Thoracic aorta (tissue), 2 donors: ENCODE results near the gene SH2B3. TPM values are rescaled to one million over a fixed set of nuclear protein-coding genes. Genes with fewer than 3 reads are reported as not detected.
"Not testable (repeated sequence)": the region's sequence is repeated elsewhere in the genome, so short reads cannot be mapped to it uniquely, and the experiment has no call there.

Source experiments
- ATAC-seq: fragments of 150-250 bp; one replicate; pipeline ENCODE4 v1.8.0; 2017; ENCODE audit warnings: low read depth; ENCODE audit not compliant: insufficient number of reproducible peaks, low FRiP score
- DNase-seq: peaks from one replicate; pipeline ENCODE4 v3.0.0-alpha.2; 2020; ENCODE audit warnings: low spot score
- H3K27ac ChIP-seq, 2 donors: fragments of 200-600 bp; sonication (generic); 1 replicate in 1 of 2; 2 replicates in 1 of 2; pipeline ENCODE4 v1.5.1; 2016; ENCODE audit warnings: mild to moderate bottlenecking in 2 of 2, moderate library complexity in 2 of 2
- H3K27me3 ChIP-seq: fragments of 200-600 bp; sonication (generic); replicated peaks from 2 replicates; pipeline ENCODE4 v1.6.0; 2016; ENCODE audit warnings: mild to moderate bottlenecking; ENCODE audit not compliant: insufficient read depth
- H3K36me3 ChIP-seq: fragments of 200-600 bp; sonication (generic); one replicate; pipeline ENCODE4 v1.5.1; 2016
- H3K4me1 ChIP-seq, 2 donors: fragments of 200-600 bp; sonication (generic); 1 replicate in 1 of 2; 2 replicates in 1 of 2; pipeline versions ENCODE4 v1.5.1 to v1.6.0; 2016; ENCODE audit warnings: low read depth in 2 of 2, mild to moderate bottlenecking in 1 of 2; ENCODE audit not compliant: control insufficient read depth in 1 of 2
- H3K4me3 ChIP-seq: fragments of 200-600 bp; sonication (generic); 2 replicates; pipeline ENCODE4 v1.5.1; 2016; ENCODE audit warnings: mild to moderate bottlenecking
- H3K9me3 ChIP-seq: fragments of 200-600 bp; sonication (generic); 2 replicates; pipeline ENCODE4 v1.5.1; 2016
- CTCF ChIP-seq: fragments of 200-600 bp; sonication (generic); IDR thresholded peaks from one replicate; pipeline ENCODE4 v1.5.1; 2019; ENCODE audit warnings: antibody characterized with exemption
- total RNA-seq, 2 donors: library from RNA; depleted of rRNA; stranded (reverse); fragments of >200 nt; gene quantifications; one replicate each; pipeline versions ENCODE4 v1.1.0 to v1.2.3, GENCODE V29; 2016

SH2B3 gene
- total RNA-seq, 2 donors from 2014 or later = 48.6 to 117 TPM

GRCh38 chr12:111389635-111390034, 16.1 kb upstream of the SH2B3 start:
- H3K36me3 ChIP-seq = no peaks in the 10 kb centered on the region
- H3K27ac ChIP-seq = no peak overlapping the region
- H3K4me3 ChIP-seq = no peak overlapping the region
- ATAC-seq (no peak), DNase-seq (no peak)
- H3K27me3 ChIP-seq = no peaks in the 10 kb centered on the region
- H3K9me3 ChIP-seq = no peaks in the 10 kb centered on the region
- H3K4me1 ChIP-seq = no peaks in the 10 kb centered on the region
- TF ChIP-seq CTCF = no peak

DNA sequence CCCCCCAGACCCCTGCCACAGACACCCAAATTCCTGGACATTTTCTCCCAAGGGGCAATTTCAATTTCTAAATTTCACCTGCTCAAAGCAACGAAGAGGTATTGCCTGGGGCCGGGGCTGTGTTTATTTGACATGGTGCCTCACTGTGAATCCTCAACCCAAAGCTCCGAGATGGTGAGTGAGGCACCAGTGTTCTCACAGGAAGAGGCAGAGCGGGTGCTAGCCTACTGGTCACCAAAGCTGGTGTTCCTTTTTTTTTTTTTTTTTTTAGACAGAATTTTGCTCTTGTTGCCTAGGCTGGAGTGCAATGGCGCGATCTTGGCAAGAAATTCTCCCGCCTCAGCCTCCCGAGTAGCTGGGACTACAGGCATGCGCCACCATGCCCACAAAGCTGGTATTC, 14.8 kb upstream of the SH2B3 start:
- H3K4me1 ChIP-seq = no peaks in the 10 kb centered on the region
- no peak for TF ChIP-seq CTCF
- ATAC-seq = no peak
- no peak overlapping the region for H3K27ac ChIP-seq
- DNase-seq = no peak
- H3K4me3 ChIP-seq = no peak overlapping the region
- H3K9me3 ChIP-seq = no peaks in the 10 kb centered on the region
- H3K27me3 ChIP-seq = no peaks in the 10 kb centered on the region
- H3K36me3 ChIP-seq = no peaks in the 10 kb centered on the region

DNA sequence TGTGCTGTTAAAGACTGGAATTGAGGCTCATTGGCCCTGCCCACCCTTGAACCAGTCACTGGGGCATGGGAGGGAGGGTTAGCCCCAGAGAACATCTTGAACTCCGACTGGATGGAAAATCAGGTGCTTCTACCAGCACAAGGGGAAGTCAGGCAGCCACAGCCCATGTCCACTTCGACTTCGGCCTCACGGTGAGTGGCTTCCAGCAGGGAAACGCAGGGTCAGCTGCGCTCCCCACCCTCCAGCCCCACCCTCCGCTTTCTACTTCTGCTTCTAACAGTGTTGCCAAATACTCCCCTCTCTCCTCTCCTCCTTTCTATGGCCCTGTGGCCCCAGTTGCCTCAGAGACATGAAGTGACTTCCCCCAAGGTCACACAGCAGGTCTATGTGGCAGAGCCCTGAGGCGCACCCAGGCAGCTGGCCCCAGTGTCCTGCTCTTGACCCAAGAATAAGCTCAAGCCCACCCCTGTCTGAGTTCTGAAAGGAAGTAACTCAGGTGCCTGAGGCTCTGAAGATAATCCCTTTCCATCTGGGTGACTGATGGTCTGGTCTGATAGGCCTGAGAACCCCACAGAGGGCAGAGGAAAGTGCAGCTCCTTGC, 11.9 kb upstream of the SH2B3 start:
- Histone ChIP-seq H3K9me3 (no peaks in the 10 kb centered on the region), H3K36me3 (no peaks in the 10 kb centered on the region), H3K4me3 (no peak overlapping the region), H3K4me1 (peaks cover 0 to 14% of the 10 kb centered on the region in 2 donors), H3K27ac (no peak overlapping the region), H3K27me3 (no peaks in the 10 kb centered on the region)
- no peak for TF ChIP-seq CTCF
- ATAC-seq = no peak
- no peak for DNase-seq

DNA sequence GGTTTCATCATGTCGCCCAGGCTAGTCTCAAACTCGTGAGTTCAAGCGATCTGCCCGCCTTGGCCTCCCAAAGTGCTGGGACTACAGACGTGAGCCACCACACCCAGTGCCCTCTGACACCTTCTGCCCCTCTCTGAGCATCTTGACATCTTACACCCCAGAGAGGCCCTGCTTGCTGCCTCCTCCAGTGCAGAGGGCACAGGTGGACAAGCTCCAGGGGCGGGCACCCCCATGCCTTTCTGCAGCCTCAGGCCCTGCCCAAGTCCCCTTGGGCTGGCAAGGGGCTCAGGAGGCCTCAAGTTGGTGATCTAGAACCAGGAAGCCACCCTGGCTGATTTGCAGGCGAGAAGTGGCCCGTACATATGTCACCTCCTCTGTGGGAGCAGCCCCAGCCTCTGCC, 11.2 kb upstream of the SH2B3 start:
- peaks cover 0 to 14% of the 10 kb centered on the region in 2 donors for H3K4me1 ChIP-seq
- H3K4me3 ChIP-seq = no peak overlapping the region
- no peak overlapping the region for H3K27ac ChIP-seq
- no peak for TF ChIP-seq CTCF
- ATAC-seq (no peak), DNase-seq (no peak)
- H3K27me3 ChIP-seq = no peaks in the 10 kb centered on the region
- no peaks in the 10 kb centered on the region for H3K36me3 ChIP-seq
- no peaks in the 10 kb centered on the region for H3K9me3 ChIP-seq

DNA sequence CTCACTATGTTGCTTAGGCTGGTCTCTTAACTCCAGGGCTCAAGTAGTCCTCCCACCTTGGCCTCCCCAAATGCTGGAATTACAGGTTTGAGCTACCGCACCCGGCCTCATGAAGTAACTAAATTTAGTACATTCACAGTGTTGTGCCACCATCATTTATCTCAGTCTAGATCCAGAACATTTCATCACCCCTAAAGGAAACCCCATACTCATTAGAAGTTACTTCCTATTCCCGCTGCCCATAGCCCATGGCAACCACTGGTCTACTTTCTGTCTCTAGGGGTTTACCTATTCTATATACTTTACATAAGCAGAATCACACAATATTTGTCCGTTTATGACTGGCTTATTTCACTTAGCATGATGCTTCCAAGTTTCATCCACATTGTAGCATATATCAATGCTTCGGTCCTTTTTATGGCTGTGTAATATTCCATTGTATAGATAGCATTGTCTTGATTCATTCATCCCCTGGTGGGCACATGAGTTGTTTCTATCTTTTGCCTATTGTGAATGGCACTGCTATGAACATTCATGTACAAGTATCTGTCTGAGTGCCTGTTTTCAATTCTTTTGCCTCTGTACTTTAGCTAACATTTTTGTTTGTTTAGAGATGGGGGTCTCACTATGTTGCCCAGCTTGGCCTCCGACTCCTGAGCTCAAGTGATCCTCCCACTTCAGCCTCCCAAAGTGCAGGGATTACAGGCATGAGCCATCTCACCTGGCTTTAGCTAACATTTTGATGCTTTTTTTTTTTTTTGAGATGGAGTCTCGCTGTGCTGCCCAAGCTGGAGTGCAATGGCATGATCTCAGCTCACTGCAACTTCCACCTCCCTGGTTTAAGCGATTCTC, 10.2 kb upstream of the SH2B3 start:
- TF ChIP-seq CTCF = no peak

GRCh38 chr12:111396271-111396670, 9.5 kb upstream of the SH2B3 start:
- peaks cover 0 to 14% of the 10 kb centered on the region in 2 donors for H3K4me1 ChIP-seq
- not testable (repeated sequence) for DNase-seq, H3K27me3 ChIP-seq, H3K36me3 ChIP-seq, H3K9me3 ChIP-seq, H3K4me3 ChIP-seq, ATAC-seq, H3K27ac ChIP-seq

More for the DNA sequence above, 10.2 kb upstream of the SH2B3 start:
- peaks cover 0 to 14% of the 10 kb centered on the region in 2 donors for H3K4me1 ChIP-seq
- DNase-seq = no peak
- H3K27me3 ChIP-seq = no peaks in the 10 kb centered on the region
- no peaks in the 10 kb centered on the region for H3K36me3 ChIP-seq
- H3K4me3 ChIP-seq = no peak overlapping the region
- no peak overlapping the region for H3K27ac ChIP-seq
- no peaks in the 10 kb centered on the region for H3K9me3 ChIP-seq
- no peak for ATAC-seq
